ENCODE data around the gene DHX34. TPM values are rescaled to one million over a fixed set of nuclear protein-coding genes. Genes with fewer than 3 reads are reported as not detected.
"Not testable (repeated sequence)": the region's sequence is repeated elsewhere in the genome, so short reads cannot be mapped to it uniquely, and the experiment has no call there.

DHX34 gene
- total and polyA plus RNA-seq, 2 experiments from 2014 or later: 16.1 to 33.7 TPM

DNA sequence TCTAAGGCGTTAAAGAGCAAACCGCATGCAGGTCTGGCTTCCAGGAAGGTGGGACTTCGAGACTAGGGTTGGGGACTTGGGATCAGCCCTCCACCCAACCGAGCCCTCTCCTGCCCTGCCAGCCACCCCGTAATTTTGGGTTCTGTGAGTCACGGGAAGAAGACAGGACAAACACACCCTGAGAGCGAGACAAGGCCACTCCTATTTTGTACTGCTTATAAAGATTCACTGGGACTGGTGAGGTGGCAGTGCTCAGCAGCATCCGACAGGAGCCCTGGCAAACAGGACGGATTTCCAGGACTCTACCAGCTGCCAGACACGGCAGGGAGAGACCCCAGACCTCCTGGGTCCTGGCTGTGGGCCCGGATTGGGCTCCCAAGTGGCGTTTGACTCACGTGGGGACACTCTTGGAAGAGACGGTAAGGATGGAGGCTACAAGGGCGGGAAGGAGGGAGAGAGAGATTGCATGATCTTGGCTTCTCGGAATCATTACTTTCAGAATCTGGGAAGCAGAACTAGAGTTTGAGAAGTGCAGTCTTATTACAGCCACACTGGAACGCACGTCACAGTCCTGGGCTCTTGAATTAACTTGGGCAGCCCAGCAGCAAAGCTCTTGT, 17.1 kb upstream of the DHX34 start, which contains the start of gene C5AR2:
TSS of gene C5AR2 (plus strand) at position 245 of the 617 bp plus-strand sequence. CDS start 8,625 bp downstream, outside the sequence.
- Histone ChIP-seq H3K4me1 (ENCODE audit: low read depth) (no peaks in the 10 kb centered on the region), H3K4me3 (no peak within 1 kb of the TSS), H3K36me3 (no peaks in the 10 kb centered on the region), H3K27ac (no peak within 1 kb of the TSS), H3K27me3 (no peaks in the 10 kb centered on the region), H3K9me3 (ENCODE audit: low read depth) (no peaks in the 10 kb centered on the region)
- TF ChIP-seq, protein P1, sequence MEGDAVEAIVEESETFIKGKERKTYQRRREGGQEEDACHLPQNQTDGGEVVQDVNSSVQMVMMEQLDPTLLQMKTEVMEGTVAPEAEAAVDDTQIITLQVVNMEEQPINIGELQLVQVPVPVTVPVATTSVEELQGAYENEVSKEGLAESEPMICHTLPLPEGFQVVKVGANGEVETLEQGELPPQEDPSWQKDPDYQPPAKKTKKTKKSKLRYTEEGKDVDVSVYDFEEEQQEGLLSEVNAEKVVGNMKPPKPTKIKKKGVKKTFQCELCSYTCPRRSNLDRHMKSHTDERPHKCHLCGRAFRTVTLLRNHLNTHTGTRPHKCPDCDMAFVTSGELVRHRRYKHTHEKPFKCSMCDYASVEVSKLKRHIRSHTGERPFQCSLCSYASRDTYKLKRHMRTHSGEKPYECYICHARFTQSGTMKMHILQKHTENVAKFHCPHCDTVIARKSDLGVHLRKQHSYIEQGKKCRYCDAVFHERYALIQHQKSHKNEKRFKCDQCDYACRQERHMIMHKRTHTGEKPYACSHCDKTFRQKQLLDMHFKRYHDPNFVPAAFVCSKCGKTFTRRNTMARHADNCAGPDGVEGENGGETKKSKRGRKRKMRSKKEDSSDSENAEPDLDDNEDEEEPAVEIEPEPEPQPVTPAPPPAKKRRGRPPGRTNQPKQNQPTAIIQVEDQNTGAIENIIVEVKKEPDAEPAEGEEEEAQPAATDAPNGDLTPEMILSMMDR (IDR thresholded peaks at IDR 0.05; ENCODE audit: low read depth, low read length): no peak
- DNase-seq (ENCODE audit: low read depth in 1 of 2, low spot score in 1 of 2): no peak

DNA sequence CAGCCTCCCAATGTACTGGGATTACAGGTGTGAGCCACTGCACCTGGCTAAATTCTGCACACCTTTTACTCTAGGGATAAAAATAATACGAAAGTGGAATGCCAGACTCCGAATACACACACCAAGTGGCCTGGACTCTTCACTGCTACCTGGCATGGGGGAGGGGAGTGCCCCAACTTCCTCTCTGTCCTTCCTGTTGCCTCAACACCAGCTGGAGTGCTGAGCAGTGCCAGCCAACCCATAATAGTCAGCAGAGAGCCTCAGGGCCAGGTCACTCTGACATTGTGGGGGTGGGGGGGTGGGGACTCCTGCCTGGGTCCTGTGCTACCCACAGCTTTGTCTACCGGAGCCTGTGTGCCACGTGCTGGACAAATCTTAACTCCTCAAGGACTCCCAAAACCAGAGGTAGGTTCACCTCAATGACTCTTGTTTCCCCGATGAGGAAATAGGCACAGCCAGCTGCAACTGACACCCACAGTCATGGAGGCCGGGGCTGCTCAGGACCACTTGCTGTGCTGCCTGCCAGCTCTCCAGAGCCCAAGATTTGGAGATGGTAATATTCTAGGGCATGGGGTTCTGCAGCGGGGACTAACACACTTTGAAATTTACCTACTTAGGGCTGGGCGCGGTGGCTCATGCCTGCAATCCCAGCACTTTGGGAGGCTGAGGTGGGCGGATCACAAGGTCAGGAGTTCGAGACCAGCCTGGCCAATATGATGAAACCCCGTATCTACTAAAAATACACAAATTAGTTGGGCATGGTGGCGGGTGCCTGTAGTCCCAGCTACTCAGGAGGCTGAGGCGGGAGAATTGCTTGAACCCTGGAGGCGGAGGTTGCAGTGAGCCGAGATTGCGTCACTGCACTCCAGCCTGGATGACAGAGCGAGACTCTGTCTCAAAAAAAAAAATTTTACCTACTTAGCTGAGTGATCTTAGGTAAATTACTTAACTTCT, 12.1 kb upstream of the DHX34 start:
- not testable (repeated sequence) for H3K27me3 ChIP-seq; DNase-seq (ENCODE audit: low read depth in 1 of 2, low spot score in 1 of 2); H3K36me3 ChIP-seq; H3K9me3 ChIP-seq (ENCODE audit: low read depth); H3K27ac ChIP-seq; H3K4me1 ChIP-seq (ENCODE audit: low read depth); H3K4me3 ChIP-seq

DNA sequence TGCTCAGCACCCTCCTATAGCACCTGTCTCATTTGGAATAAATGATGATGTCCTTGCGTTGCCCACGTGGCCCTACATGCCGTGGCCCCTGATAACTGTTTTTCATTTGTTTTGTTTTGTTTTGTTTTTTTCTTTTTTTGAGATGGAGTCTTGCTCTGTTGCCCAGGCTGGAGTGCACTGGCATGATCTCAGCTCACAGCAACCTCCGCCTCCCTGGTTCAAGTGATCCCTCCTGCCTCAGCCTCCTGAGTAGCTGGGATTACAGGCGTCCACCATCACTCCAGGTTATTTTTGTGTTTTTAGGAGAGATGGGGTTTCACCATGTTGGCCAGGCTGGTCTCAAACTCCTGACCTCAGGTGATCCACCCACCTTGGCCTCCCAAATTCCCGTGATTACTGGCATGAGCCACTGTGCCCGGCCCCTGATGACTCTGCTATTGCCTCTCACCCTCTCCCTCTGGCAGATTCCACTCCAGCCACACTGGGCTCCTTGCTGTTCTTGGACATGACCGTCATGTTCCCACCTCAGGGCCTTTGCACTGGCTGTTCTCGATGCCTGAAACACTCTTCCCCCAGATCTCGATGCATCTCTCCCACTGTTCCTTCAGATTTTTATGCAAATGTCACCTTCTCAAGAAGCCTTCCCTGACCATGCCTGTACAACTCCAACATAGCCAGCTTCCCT, 9.8 kb upstream of the DHX34 start:
- DNase-seq (ENCODE audit: low read depth in 1 of 2, low spot score in 1 of 2): no peak
- no peak overlapping the region for H3K27ac ChIP-seq
- TF ChIP-seq, protein P1 (IDR thresholded peaks at IDR 0.05; ENCODE audit: low read depth, low read length): no peak
- no peak overlapping the region for H3K4me3 ChIP-seq
- no peaks in the 10 kb centered on the region for H3K27me3 ChIP-seq
- no peaks in the 10 kb centered on the region for H3K36me3 ChIP-seq
- no peaks in the 10 kb centered on the region for H3K9me3 ChIP-seq (ENCODE audit: low read depth)
- no peaks in the 10 kb centered on the region for H3K4me1 ChIP-seq (ENCODE audit: low read depth)

- no peak overlapping the region for H3K27ac ChIP-seq
- no peaks in the 10 kb centered on the region for H3K4me1 ChIP-seq (ENCODE audit: low read depth)
- H3K36me3 ChIP-seq: no peaks in the 10 kb centered on the region
- no peaks in the 10 kb centered on the region for H3K9me3 ChIP-seq (ENCODE audit: low read depth)
- no peak overlapping the region for H3K4me3 ChIP-seq
- TF ChIP-seq, protein P1 (IDR thresholded peaks at IDR 0.05; ENCODE audit: low read depth, low read length): no peak
- no peak for DNase-seq (ENCODE audit: low read depth in 1 of 2, low spot score in 1 of 2)
- H3K27me3 ChIP-seq: no peaks in the 10 kb centered on the region
Measured at GRCh38 chr19:47340477-47341208, 8.5 kb upstream of the DHX34 start.

GRCh38 chr19:47341734-47342133, 7.4 kb upstream of the DHX34 start:
- H3K27ac ChIP-seq: no peak overlapping the region
- H3K4me1 ChIP-seq (ENCODE audit: low read depth): no peaks in the 10 kb centered on the region
- H3K36me3 ChIP-seq: no peaks in the 10 kb centered on the region
- TF ChIP-seq, protein P1 (IDR thresholded peaks at IDR 0.05; ENCODE audit: low read depth, low read length): no peak
- no peak for DNase-seq (ENCODE audit: low read depth in 1 of 2, low spot score in 1 of 2)
- no peak overlapping the region for H3K4me3 ChIP-seq
- no peaks in the 10 kb centered on the region for H3K9me3 ChIP-seq (ENCODE audit: low read depth)
- H3K27me3 ChIP-seq: no peaks in the 10 kb centered on the region

Data from cardiac muscle cell (in vitro differentiated cells and primary cell).